Left lung (tissue), 10 donors: ENCODE results near the gene BBIP1. TPM values are rescaled to one million over a fixed set of nuclear protein-coding genes. Genes with fewer than 3 reads are reported as not detected.

Source experiments
- ATAC-seq: fragments of 200-7000 bp; cut with Tn5 transposase; one replicate; pipeline ENCODE4 v1.9.1; 2020; ENCODE audit warnings: moderate library complexity
- DNase-seq, 4 donors: peaks; one replicate each; pipeline ENCODE4 v3.0.0-alpha.2; 2013 to 2020
- H3K27ac ChIP-seq, 2 donors: fragments of 200-600 bp; sonication (generic) in 1 of 2; one replicate each; pipeline versions ENCODE4 v1.5.0 to v1.8.0; 2020 to 2021
- H3K27me3 ChIP-seq, 2 donors: fragments of 200-600 bp; sonication (generic) in 1 of 2; one replicate each; pipeline versions ENCODE4 v1.5.0 to v1.8.0; 2020 to 2021
- H3K36me3 ChIP-seq, 2 donors: fragments of 200-600 bp; sonication (generic) in 1 of 2; one replicate each; pipeline versions ENCODE4 v1.5.0 to v1.8.0; 2020 to 2021
- H3K4me1 ChIP-seq, 2 donors: fragments of 200-600 bp; one replicate each; pipeline ENCODE4 v1.8.0; 2021
- H3K4me3 ChIP-seq, 2 donors: fragments of 200-600 bp; sonication (generic) in 1 of 2; one replicate each; pipeline versions ENCODE4 v1.5.0 to v1.8.0; 2020 to 2021; ENCODE audit warnings: mild to moderate bottlenecking in 1 of 2
- H3K9me3 ChIP-seq, 2 donors: fragments of 200-600 bp; sonication (generic) in 1 of 2; one replicate each; pipeline versions ENCODE4 v1.5.0 to v1.8.0; 2020 to 2021
- intact Hi-C, 2 donors: fragments of 100-400 bp; cut with DNase I; formaldehyde crosslinking; loops; one replicate each; pipeline versions ENCODE4 v1.11.2 to v1.14.2; 2022
- polyA plus RNA-seq, 6 donors: library from polyadenylated mRNA; unstranded; fragments of 120-200 nt; gene quantifications; one replicate each; pipeline ENCODE4 v1.2.1, GENCODE V29; 2013; ENCODE audit not compliant: insufficient read length in 6 of 6
- total RNA-seq, 2 donors: library from RNA; stranded (reverse); fragmentation: NEBNext Ultra II Directional; extraction: Animal tissue kit (Norgen Biotek cat#: 25700); gene quantifications; one replicate each; pipeline ENCODE4 v1.2.1, GENCODE V29; 2021
- TF ChIP-seq, protein P1 (sequence below), 2 donors: fragments of 200-600 bp; sonication (generic) in 1 of 2; IDR thresholded peaks; one replicate each; pipeline versions ENCODE4 v1.5.0 to v1.8.0; 2021; ENCODE audit warnings: antibody characterized with exemption in 2 of 2
- donor health status: DM: no; HTN: yes; CAD: no.
- donor health status: DM: no; HTN: no; CAD: no.

Gene BBIP1
- total and polyA plus RNA-seq, 8 donors, result 22.6 to 62.9 (median 52.2) TPM

GRCh38 chr10:110887560-110887959 lies 31.4 kb downstream of the BBIP1 start:
- DNase-seq (no peak), ATAC-seq (no peak)
- Histone ChIP-seq H3K9me3 (no peaks in the 10 kb centered on the region), H3K4me3 (no peak overlapping the region), H3K27ac (no peak overlapping the region), H3K27me3 (no peaks in the 10 kb centered on the region), H3K36me3 (peaks cover 0 to 43% of the 10 kb centered on the region in 2 donors), H3K4me1 (peaks cover 0 to 4% of the 10 kb centered on the region in 2 donors)
- TF ChIP-seq, protein P1, sequence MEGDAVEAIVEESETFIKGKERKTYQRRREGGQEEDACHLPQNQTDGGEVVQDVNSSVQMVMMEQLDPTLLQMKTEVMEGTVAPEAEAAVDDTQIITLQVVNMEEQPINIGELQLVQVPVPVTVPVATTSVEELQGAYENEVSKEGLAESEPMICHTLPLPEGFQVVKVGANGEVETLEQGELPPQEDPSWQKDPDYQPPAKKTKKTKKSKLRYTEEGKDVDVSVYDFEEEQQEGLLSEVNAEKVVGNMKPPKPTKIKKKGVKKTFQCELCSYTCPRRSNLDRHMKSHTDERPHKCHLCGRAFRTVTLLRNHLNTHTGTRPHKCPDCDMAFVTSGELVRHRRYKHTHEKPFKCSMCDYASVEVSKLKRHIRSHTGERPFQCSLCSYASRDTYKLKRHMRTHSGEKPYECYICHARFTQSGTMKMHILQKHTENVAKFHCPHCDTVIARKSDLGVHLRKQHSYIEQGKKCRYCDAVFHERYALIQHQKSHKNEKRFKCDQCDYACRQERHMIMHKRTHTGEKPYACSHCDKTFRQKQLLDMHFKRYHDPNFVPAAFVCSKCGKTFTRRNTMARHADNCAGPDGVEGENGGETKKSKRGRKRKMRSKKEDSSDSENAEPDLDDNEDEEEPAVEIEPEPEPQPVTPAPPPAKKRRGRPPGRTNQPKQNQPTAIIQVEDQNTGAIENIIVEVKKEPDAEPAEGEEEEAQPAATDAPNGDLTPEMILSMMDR (IDR thresholded peaks at IDR 0.05), result no peak
- intact Hi-C loops, result no loop called here

DNA sequence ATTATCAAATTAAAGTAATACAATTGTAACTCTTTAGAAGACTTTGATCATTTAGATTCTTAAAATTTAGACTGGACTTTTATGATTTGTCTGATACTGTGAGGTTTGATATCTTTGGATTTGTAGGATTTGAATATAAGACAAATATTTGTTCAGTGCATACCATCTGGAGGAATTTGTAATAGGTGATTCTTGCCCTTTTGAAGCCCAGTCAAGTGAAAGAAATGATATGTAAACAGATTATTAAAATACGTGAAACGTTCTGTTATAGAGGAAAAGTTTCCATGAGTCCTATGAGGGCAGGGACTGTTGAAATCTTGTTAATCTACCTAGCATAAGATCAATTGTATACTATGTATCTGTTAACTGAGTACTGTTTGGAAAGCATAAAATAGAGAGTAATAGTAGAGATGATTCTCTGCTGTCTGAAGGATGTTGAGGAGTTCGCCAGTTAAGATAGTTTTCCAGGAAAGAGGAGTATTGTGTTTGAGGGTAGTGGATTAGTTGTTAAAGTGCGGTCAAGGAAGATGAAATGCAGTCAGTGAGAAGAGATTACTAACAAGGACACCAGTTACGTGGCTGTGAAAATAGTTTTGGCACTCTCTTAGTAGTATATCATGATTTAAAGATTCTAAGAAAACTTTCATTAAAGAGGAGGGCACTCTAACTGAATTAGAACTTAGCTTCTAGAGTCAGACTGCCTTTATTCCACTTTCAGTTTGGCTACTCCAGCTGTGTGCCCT lies 32.9 kb downstream of the BBIP1 start:
- H3K4me3 ChIP-seq, result no peak overlapping the region
- no peaks in the 10 kb centered on the region for H3K9me3 ChIP-seq
- TF ChIP-seq, protein P1 (IDR thresholded peaks at IDR 0.05), result no peak
- no peak for ATAC-seq
- intact Hi-C loops, result no loop called here
- H3K27ac ChIP-seq, result no peak overlapping the region
- peaks cover 0 to 54% of the 10 kb centered on the region in 2 donors for H3K36me3 ChIP-seq
- H3K27me3 ChIP-seq, result no peaks in the 10 kb centered on the region
- H3K4me1 ChIP-seq, result peaks cover 0 to 4% of the 10 kb centered on the region in 2 donors
- no peak for DNase-seq

DNA sequence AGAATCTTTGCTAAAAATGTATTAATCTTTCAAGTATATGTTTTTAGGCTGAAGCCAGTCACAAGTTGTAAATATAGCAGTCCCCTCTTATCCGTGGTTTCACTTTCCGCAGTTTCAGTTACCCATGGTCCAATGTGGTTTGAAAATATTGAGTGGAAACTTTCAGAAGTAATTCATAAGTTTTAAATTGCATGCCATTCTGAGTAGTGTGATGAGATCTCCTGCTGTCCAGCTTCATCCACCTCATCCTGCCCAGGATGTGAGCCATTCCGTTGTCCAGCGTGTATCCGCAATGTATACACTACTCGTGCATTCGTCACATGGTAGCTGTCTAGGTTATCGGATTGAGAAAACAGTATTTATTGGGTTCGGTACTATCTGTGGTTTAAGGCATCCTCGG lies 35.1 kb downstream of the BBIP1 start:
- no peak for DNase-seq
- TF ChIP-seq, protein P1 (IDR thresholded peaks at IDR 0.05), result no peak
- H3K4me1 ChIP-seq, result peaks cover 0 to 4% of the 10 kb centered on the region in 2 donors
- peaks cover 0 to 34% of the 10 kb centered on the region in 2 donors for H3K36me3 ChIP-seq
- H3K27me3 ChIP-seq, result no peaks in the 10 kb centered on the region
- no peaks in the 10 kb centered on the region for H3K9me3 ChIP-seq
- H3K27ac ChIP-seq, result no peak overlapping the region
- no peak overlapping the region for H3K4me3 ChIP-seq
- no peak for ATAC-seq
- intact Hi-C loops, result no loop called here

GRCh38 chr10:110881905-110882304 lies 37.1 kb downstream of the BBIP1 start:
- intact Hi-C loops, result no loop called here
- ATAC-seq (no peak), DNase-seq (no peak)
- Histone ChIP-seq H3K27me3 (no peaks in the 10 kb centered on the region), H3K27ac (no peak overlapping the region), H3K9me3 (no peaks in the 10 kb centered on the region), H3K4me1 (peaks cover 0 to 4% of the 10 kb centered on the region in 2 donors), H3K36me3 (peaks cover 0 to 23% of the 10 kb centered on the region in 2 donors), H3K4me3 (no peak overlapping the region)
- TF ChIP-seq, protein P1 (IDR thresholded peaks at IDR 0.05), result no peak

- Histone ChIP-seq H3K27ac (no peak overlapping the region), H3K4me3 (no peak overlapping the region), H3K9me3 (no peaks in the 10 kb centered on the region), H3K36me3 (peaks cover 0 to 21% of the 10 kb centered on the region in 2 donors), H3K27me3 (no peaks in the 10 kb centered on the region), H3K4me1 (peaks cover 0 to 5% of the 10 kb centered on the region in 2 donors)
- TF ChIP-seq, protein P1 (IDR thresholded peaks at IDR 0.05), result no peak
- ATAC-seq (no peak), DNase-seq (no peak)
- intact Hi-C loops, result no loop called here
Measured at GRCh38 chr10:110881247-110881646, 37.7 kb downstream of the BBIP1 start.
